ENCODE results near the gene USP53. TPM values are rescaled to one million over a fixed set of nuclear protein-coding genes. Genes with fewer than 3 reads are reported as not detected.

The USP53 gene
- total RNA-seq, 4 donors from 2014 or later: 162 to 204 (median 167) TPM

GRCh38 chr4:119190354-119190753 lies 22.2 kb upstream of the USP53 start:
- TF ChIP-seq CTCF (IDR thresholded peaks at IDR 0.05; ENCODE audit: low read depth): no peak

GRCh38 chr4:119191505-119191904 lies 21.0 kb upstream of the USP53 start:
- TF ChIP-seq CTCF (IDR thresholded peaks at IDR 0.05; ENCODE audit: low read depth): no peak

- no peak for TF ChIP-seq CTCF (IDR thresholded peaks at IDR 0.05; ENCODE audit: low read depth)
Observed at GRCh38 chr4:119197772-119198212, 14.7 kb upstream of the USP53 start.

- TF ChIP-seq CTCF (IDR thresholded peaks at IDR 0.05; ENCODE audit: low read depth): no peak
Observed at GRCh38 chr4:119204916-119205315, 7.6 kb upstream of the USP53 start.

GRCh38 chr4:119205690-119206089 lies 6.8 kb upstream of the USP53 start:
- TF ChIP-seq CTCF (IDR thresholded peaks at IDR 0.05; ENCODE audit: low read depth): no peak

GRCh38 chr4:119206178-119206577 lies 6.3 kb upstream of the USP53 start:
- TF ChIP-seq CTCF (IDR thresholded peaks at IDR 0.05; ENCODE audit: low read depth): no peak

GRCh38 chr4:119207051-119207450 lies 5.5 kb upstream of the USP53 start:
- TF ChIP-seq CTCF (IDR thresholded peaks at IDR 0.05; ENCODE audit: low read depth): no peak
